Karpas-422 (cell line): ENCODE data around the gene MIPOL1. TPM values are rescaled to one million over a fixed set of nuclear protein-coding genes. Genes with fewer than 3 reads are reported as not detected.
"Not testable (repeated sequence)": the region's sequence is repeated elsewhere in the genome, so short reads cannot be mapped to it uniquely, and the experiment has no call there.

ENCODE experiments used
- DNase-seq: peaks from one replicate; pipeline ENCODE4 v3.0.0-alpha.2; 2015
- H2AFZ ChIP-seq: fragments of 200-600 bp; sonication (generic); 2 replicates; pipeline ENCODE4 v1.6.1; 2014; ENCODE audit warnings: antibody characterized with exemption, low read length, mixed read lengths
- H3K27ac ChIP-seq: fragments of 200-600 bp; sonication (generic); 2 replicates; pipeline ENCODE4 v1.5.1; 2014; ENCODE audit warnings: mild to moderate bottlenecking, low read length, moderate library complexity
- H3K27me3 ChIP-seq: fragments of 200-600 bp; sonication (generic); 2 replicates; pipeline ENCODE4 v1.6.1; 2014; ENCODE audit warnings: low read length, mixed read lengths
- H3K36me3 ChIP-seq: fragments of 200-600 bp; sonication (generic); 2 replicates; pipeline ENCODE4 v1.6.1; 2014; ENCODE audit warnings: low read length, mixed read lengths; ENCODE audit not compliant: insufficient read depth
- H3K4me1 ChIP-seq: fragments of 200-600 bp; sonication (generic); 2 replicates; pipeline ENCODE4 v1.6.1; 2014; ENCODE audit warnings: mild to moderate bottlenecking, low read length, mixed read lengths
- H3K4me2 ChIP-seq: fragments of 200-600 bp; sonication (generic); 2 replicates; pipeline ENCODE4 v1.6.1; 2014; ENCODE audit warnings: low read length, low read depth, mild to moderate bottlenecking; ENCODE audit not compliant: poor library complexity, severe bottlenecking
- H3K4me3 ChIP-seq: fragments of 200-600 bp; sonication (generic); 2 replicates; pipeline ENCODE4 v1.5.1; 2014; ENCODE audit warnings: mild to moderate bottlenecking, antibody characterized with exemption, low read length, mixed read lengths
- H3K79me2 ChIP-seq: fragments of 200-600 bp; sonication (generic); 2 replicates; pipeline ENCODE4 v1.6.1; 2014; ENCODE audit warnings: mild to moderate bottlenecking, low read length, mixed read lengths
- H3K9ac ChIP-seq: fragments of 200-600 bp; sonication (generic); 2 replicates; pipeline ENCODE4 v1.6.0; 2014; ENCODE audit warnings: low read length
- H3K9me2 ChIP-seq: fragments of 200-600 bp; sonication (generic), shearing (Covaris generic); replicated peaks from 2 replicates; pipeline ENCODE4 v1.6.0; 2014; ENCODE audit warnings: mild to moderate bottlenecking, low read length, moderate library complexity; ENCODE audit not compliant: insufficient read depth
- H3K9me3 ChIP-seq: fragments of 300-700, 200-600 bp; sonication (generic); 2 replicates; pipeline ENCODE4 v1.6.1; 2014; ENCODE audit warnings: low read length, mixed read lengths
- H4K20me1 ChIP-seq: fragments of 200-600 bp; sonication (generic); 2 replicates; pipeline ENCODE4 v1.6.1; 2014; ENCODE audit warnings: mild to moderate bottlenecking, antibody characterized with exemption, low read length, low read depth; ENCODE audit not compliant: insufficient read depth
- total RNA-seq: library from RNA; depleted of rRNA; stranded (reverse); fragments of >200 nt; shearing (Covaris generic); gene quantifications from 2 replicates; pipeline ENCODE4 v1.2.3, GENCODE V29; 2014; ENCODE audit warnings: low replicate concordance

MIPOL1 gene
- total RNA-seq, 1 experiment from 2014 or later = not detected

DNA sequence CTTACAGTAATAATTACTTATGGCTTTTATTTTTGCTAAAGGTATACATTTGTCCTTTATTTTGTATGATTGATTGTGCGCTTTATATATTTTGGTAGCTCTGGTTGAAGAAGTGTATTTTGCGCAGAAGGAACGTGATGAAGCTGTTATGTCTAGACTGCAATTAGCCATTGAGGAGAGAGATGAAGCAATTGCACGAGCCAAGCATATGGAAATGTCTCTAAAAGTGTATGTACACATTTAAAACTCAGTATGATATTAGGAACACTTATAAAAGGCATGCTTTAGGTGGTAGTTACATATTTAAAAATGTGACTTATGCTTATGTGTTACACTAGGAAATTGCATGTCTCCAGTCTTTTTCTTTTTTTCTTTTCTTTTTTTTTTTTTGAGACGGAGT, 87.5 kb downstream of the MIPOL1 start:
- H3K9me2 ChIP-seq = no peaks in the 10 kb centered on the region
- no peaks in the 10 kb centered on the region for H4K20me1 ChIP-seq
- no peak overlapping the region for H2AFZ ChIP-seq
- H3K27ac ChIP-seq = no peak overlapping the region
- H3K27me3 ChIP-seq = no peaks in the 10 kb centered on the region
- H3K9ac ChIP-seq = no peak overlapping the region
- DNase-seq = no peak
- H3K4me2 ChIP-seq = no peak overlapping the region
- H3K79me2 ChIP-seq = no peaks in the 10 kb centered on the region
- no peak overlapping the region for H3K4me3 ChIP-seq
- no peaks in the 10 kb centered on the region for H3K9me3 ChIP-seq
- H3K4me1 ChIP-seq = no peaks in the 10 kb centered on the region
- H3K36me3 ChIP-seq = no peaks in the 10 kb centered on the region

- no peaks in the 10 kb centered on the region for H3K36me3 ChIP-seq
- no peaks in the 10 kb centered on the region for H3K9me2 ChIP-seq
- no peak overlapping the region for H3K4me2 ChIP-seq
- no peak overlapping the region for H3K9ac ChIP-seq
- H3K4me1 ChIP-seq = no peaks in the 10 kb centered on the region
- no peaks in the 10 kb centered on the region for H3K27me3 ChIP-seq
- no peak overlapping the region for H3K27ac ChIP-seq
- no peaks in the 10 kb centered on the region for H4K20me1 ChIP-seq
- H3K9me3 ChIP-seq = no peaks in the 10 kb centered on the region
- DNase-seq = no peak
- H3K79me2 ChIP-seq = no peaks in the 10 kb centered on the region
- no peak overlapping the region for H2AFZ ChIP-seq
- no peak overlapping the region for H3K4me3 ChIP-seq
Observed at GRCh38 chr14:37289688-37290087, 92.0 kb downstream of the MIPOL1 start.

GRCh38 chr14:37295262-37295661, 97.5 kb downstream of the MIPOL1 start:
- H3K27ac ChIP-seq, H3K79me2 ChIP-seq, H3K9ac ChIP-seq, H3K4me3 ChIP-seq, H3K4me2 ChIP-seq, DNase-seq, H3K36me3 ChIP-seq, H3K9me2 ChIP-seq, H3K4me1 ChIP-seq, H2AFZ ChIP-seq, H3K27me3 ChIP-seq, H3K9me3 ChIP-seq, H4K20me1 ChIP-seq: not testable (repeated sequence)

DNA sequence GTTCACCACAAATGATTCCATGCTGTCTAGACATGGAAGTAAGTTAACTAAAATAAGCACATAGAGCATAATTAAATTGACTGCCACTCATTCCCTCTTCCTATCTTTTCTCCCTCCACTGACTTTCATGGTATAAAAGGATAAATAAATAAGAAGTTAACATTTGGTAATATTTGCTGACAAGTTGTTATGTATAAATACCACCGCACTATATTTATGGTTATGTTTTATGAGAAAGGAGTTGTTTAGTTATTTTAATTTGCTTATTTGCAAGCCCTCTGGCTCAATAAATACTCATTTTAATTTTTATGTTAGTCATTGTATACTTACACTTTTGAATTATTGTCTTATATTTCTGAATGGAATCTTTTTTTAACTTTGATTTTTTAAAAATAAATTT, 113.5 kb downstream of the MIPOL1 start:
- no peak overlapping the region for H2AFZ ChIP-seq
- DNase-seq = peak; percentile 37
- H3K79me2 ChIP-seq = no peaks in the 10 kb centered on the region
- no peaks in the 10 kb centered on the region for H3K4me1 ChIP-seq
- H3K9ac ChIP-seq = no peak overlapping the region
- no peaks in the 10 kb centered on the region for H3K36me3 ChIP-seq
- H3K4me2 ChIP-seq = no peak overlapping the region
- H3K27me3 ChIP-seq = no peaks in the 10 kb centered on the region
- H4K20me1 ChIP-seq = no peaks in the 10 kb centered on the region
- H3K4me3 ChIP-seq = no peak overlapping the region
- H3K9me3 ChIP-seq = no peaks in the 10 kb centered on the region
- H3K27ac ChIP-seq = no peak overlapping the region
- no peaks in the 10 kb centered on the region for H3K9me2 ChIP-seq

GRCh38 chr14:37318938-37319337, 121.2 kb downstream of the MIPOL1 start:
- Histone ChIP-seq H4K20me1 (no peaks in the 10 kb centered on the region), H3K36me3 (no peaks in the 10 kb centered on the region), H3K9me2 (no peaks in the 10 kb centered on the region), H3K4me2 (no peak overlapping the region), H3K9ac (no peak overlapping the region), H3K4me3 (no peak overlapping the region), H3K9me3 (no peaks in the 10 kb centered on the region), H2AFZ (no peak overlapping the region), H3K4me1 (peaks cover 18% of the 10 kb centered on the region), H3K27me3 (no peaks in the 10 kb centered on the region), H3K79me2 (no peaks in the 10 kb centered on the region), H3K27ac (no peak overlapping the region)
- DNase-seq = no peak

GRCh38 chr14:37320106-37320505, 122.4 kb downstream of the MIPOL1 start:
- H3K36me3 ChIP-seq = no peaks in the 10 kb centered on the region
- no peak overlapping the region for H3K27ac ChIP-seq
- H3K9ac ChIP-seq = no peak overlapping the region
- no peak overlapping the region for H2AFZ ChIP-seq
- H3K4me3 ChIP-seq = no peak overlapping the region
- DNase-seq = no peak
- no peaks in the 10 kb centered on the region for H3K9me2 ChIP-seq
- H3K9me3 ChIP-seq = no peaks in the 10 kb centered on the region
- H4K20me1 ChIP-seq = no peaks in the 10 kb centered on the region
- no peak overlapping the region for H3K4me2 ChIP-seq
- H3K4me1 ChIP-seq = peaks cover 18% of the 10 kb centered on the region
- H3K79me2 ChIP-seq = no peaks in the 10 kb centered on the region
- no peaks in the 10 kb centered on the region for H3K27me3 ChIP-seq

DNA sequence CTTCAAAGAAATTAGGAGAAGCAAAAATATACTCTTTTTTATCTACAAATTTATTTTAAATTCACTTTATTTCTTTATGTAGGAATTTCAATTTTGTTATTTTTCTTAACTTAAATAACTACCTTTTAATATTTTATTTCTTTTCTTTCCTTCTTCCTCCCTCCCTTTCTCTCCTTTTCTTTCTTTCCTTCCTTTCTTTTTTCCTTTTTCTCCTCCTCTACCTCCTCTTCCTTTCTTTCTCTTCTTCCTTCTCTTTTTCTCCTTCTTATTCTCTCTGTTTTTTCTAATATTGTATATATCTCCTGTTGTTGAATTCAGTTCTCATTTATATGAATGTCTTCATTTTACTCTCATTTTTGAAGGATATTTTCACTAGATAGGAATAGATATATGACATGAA, 127.6 kb downstream of the MIPOL1 start:
- no peaks in the 10 kb centered on the region for H3K36me3 ChIP-seq
- no peaks in the 10 kb centered on the region for H4K20me1 ChIP-seq
- H3K9me2 ChIP-seq = no peaks in the 10 kb centered on the region
- H3K9ac ChIP-seq = no peak overlapping the region
- no peak overlapping the region for H3K4me2 ChIP-seq
- no peak overlapping the region for H3K4me3 ChIP-seq
- no peaks in the 10 kb centered on the region for H3K79me2 ChIP-seq
- no peak overlapping the region for H2AFZ ChIP-seq
- 0 out of 2 replicates have a peak, but pooled peaks cover under 1% of the 10 kb centered on the region for H3K27me3 ChIP-seq
- peak; percentile 6 for DNase-seq
- no peak overlapping the region for H3K27ac ChIP-seq
- H3K4me1 ChIP-seq = no peaks in the 10 kb centered on the region
- no peaks in the 10 kb centered on the region for H3K9me3 ChIP-seq

- H3K27me3 ChIP-seq = 0 out of 2 replicates have a peak, but pooled peaks cover 2% of the 10 kb centered on the region
- H3K4me2 ChIP-seq = no peak overlapping the region
- no peak overlapping the region for H2AFZ ChIP-seq
- H3K4me1 ChIP-seq = no peaks in the 10 kb centered on the region
- H3K9ac ChIP-seq = no peak overlapping the region
- no peak for DNase-seq
- H3K9me3 ChIP-seq = no peaks in the 10 kb centered on the region
- H3K4me3 ChIP-seq = no peak overlapping the region
- no peaks in the 10 kb centered on the region for H3K9me2 ChIP-seq
- no peak overlapping the region for H3K27ac ChIP-seq
- no peaks in the 10 kb centered on the region for H3K36me3 ChIP-seq
- no peaks in the 10 kb centered on the region for H4K20me1 ChIP-seq
- H3K79me2 ChIP-seq = no peaks in the 10 kb centered on the region
Observed at GRCh38 chr14:37326434-37326833, 128.7 kb downstream of the MIPOL1 start.

GRCh38 chr14:37327933-37328332, 130.2 kb downstream of the MIPOL1 start:
- not testable (repeated sequence) for H3K9me3 ChIP-seq, H2AFZ ChIP-seq, H3K4me2 ChIP-seq, H3K27me3 ChIP-seq, H3K27ac ChIP-seq, H4K20me1 ChIP-seq, H3K4me1 ChIP-seq, H3K9ac ChIP-seq, DNase-seq, H3K4me3 ChIP-seq, H3K79me2 ChIP-seq, H3K9me2 ChIP-seq, H3K36me3 ChIP-seq
